ENCODE measurements around the gene FER.

Gene FER

DNA sequence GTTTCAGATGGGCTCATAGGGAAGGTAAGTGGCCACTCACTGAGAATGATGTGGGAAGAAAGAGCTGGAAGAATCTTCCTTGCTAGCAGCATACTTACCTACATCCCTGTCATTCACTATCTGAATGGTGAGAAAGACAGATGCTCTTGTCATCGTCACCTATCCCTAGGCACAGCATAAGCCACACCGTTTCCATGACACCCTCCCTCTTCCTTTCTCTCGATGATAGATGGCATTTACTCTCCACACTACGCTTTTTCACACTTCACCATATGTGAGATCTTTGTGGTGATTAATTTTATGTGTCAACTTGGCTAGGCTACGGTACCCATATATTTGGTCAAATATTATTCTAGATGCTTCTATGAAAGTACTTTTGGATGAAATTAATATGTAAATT is 44.4 kb upstream of the FER start:
- Histone ChIP-seq H3K4me3 (replicated peaks; ENCODE audit: insufficient read depth, low read length) (no peak overlapping the region), H3K27me3 (ENCODE audit: insufficient read depth, poor library complexity, severe bottlenecking) (no peaks in the 10 kb centered on the region), H3K27ac (replicated peaks) (no peak overlapping the region)
- TF ChIP-seq POLR2AphosphoS5 (IDR thresholded peaks at IDR 0.05; ENCODE audit: low read depth): no peak
- TF ChIP-seq, protein P1, sequence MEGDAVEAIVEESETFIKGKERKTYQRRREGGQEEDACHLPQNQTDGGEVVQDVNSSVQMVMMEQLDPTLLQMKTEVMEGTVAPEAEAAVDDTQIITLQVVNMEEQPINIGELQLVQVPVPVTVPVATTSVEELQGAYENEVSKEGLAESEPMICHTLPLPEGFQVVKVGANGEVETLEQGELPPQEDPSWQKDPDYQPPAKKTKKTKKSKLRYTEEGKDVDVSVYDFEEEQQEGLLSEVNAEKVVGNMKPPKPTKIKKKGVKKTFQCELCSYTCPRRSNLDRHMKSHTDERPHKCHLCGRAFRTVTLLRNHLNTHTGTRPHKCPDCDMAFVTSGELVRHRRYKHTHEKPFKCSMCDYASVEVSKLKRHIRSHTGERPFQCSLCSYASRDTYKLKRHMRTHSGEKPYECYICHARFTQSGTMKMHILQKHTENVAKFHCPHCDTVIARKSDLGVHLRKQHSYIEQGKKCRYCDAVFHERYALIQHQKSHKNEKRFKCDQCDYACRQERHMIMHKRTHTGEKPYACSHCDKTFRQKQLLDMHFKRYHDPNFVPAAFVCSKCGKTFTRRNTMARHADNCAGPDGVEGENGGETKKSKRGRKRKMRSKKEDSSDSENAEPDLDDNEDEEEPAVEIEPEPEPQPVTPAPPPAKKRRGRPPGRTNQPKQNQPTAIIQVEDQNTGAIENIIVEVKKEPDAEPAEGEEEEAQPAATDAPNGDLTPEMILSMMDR (IDR thresholded peaks at IDR 0.05; ENCODE audit: insufficient read depth, low read length): no peak
- TF ChIP-seq SPI1 (IDR thresholded peaks at IDR 0.05; ENCODE audit: borderline replicate concordance, low read depth): no peak
- no peak for TF ChIP-seq REST (IDR thresholded peaks at IDR 0.05; ENCODE audit: insufficient replicate concordance, low read depth)
- no peak for TF ChIP-seq GABPA (IDR thresholded peaks at IDR 0.05; ENCODE audit: low read depth)
- DNase-seq (ENCODE audit: low read depth in 1 of 2, low spot score in 1 of 2): no peak

- no peak for DNase-seq (ENCODE audit: low read depth in 1 of 2, low spot score in 1 of 2)
- H3K27ac ChIP-seq (replicated peaks): no peak overlapping the region
- no peaks in the 10 kb centered on the region for H3K27me3 ChIP-seq (ENCODE audit: insufficient read depth, poor library complexity, severe bottlenecking)
- TF ChIP-seq GABPA (IDR thresholded peaks at IDR 0.05; ENCODE audit: low read depth): no peak
- TF ChIP-seq SPI1 (IDR thresholded peaks at IDR 0.05; ENCODE audit: borderline replicate concordance, low read depth): no peak
- no peak for TF ChIP-seq POLR2AphosphoS5 (IDR thresholded peaks at IDR 0.05; ENCODE audit: low read depth)
- TF ChIP-seq, protein P1 (IDR thresholded peaks at IDR 0.05; ENCODE audit: insufficient read depth, low read length): no peak
- no peak for TF ChIP-seq REST (IDR thresholded peaks at IDR 0.05; ENCODE audit: insufficient replicate concordance, low read depth)
- H3K4me3 ChIP-seq (replicated peaks; ENCODE audit: insufficient read depth, low read length): no peak overlapping the region
Observed at GRCh38 chr5:108707141-108707540, 40.6 kb upstream of the FER start.

DNA sequence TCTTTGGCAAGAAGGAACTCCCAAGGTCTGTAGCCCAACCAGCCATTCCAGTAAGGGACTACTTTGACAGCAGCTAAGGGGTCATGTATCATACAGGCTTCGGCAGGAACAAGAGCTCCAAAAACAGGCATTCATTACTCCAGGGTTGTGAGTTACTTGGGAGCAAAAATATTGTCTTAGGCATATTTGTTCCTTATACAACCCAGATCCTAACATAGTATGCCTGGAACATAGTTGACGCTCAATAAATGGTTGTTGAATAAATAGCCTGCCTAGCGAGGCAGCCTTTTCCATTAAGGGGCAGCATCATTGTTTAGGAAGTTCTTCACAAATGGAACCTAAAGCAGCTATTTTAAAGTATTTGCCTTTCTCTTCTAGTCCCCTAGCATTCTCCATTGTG is 35.8 kb upstream of the FER start:
- no peak overlapping the region for H3K4me3 ChIP-seq (replicated peaks; ENCODE audit: insufficient read depth, low read length)
- H3K27me3 ChIP-seq (ENCODE audit: insufficient read depth, poor library complexity, severe bottlenecking): no peaks in the 10 kb centered on the region
- no peak for TF ChIP-seq REST (IDR thresholded peaks at IDR 0.05; ENCODE audit: insufficient replicate concordance, low read depth)
- TF ChIP-seq, protein P1 (IDR thresholded peaks at IDR 0.05; ENCODE audit: insufficient read depth, low read length): no peak
- no peak for TF ChIP-seq POLR2AphosphoS5 (IDR thresholded peaks at IDR 0.05; ENCODE audit: low read depth)
- TF ChIP-seq SPI1 (IDR thresholded peaks at IDR 0.05; ENCODE audit: borderline replicate concordance, low read depth): no peak
- no peak for TF ChIP-seq GABPA (IDR thresholded peaks at IDR 0.05; ENCODE audit: low read depth)
- no peak overlapping the region for H3K27ac ChIP-seq (replicated peaks)
- DNase-seq (ENCODE audit: low read depth in 1 of 2, low spot score in 1 of 2): no peak

All from HL-60 (cell line).